IPS-NIHi11 (cell line): ENCODE data around the gene FBXO41.

Experiments used
- DNase-seq: peaks from one replicate; pipeline ENCODE4 v3.0.0; 2012; ENCODE audit warnings: mixed read lengths, low spot score

FBXO41 gene

GRCh38 chr2:73284296-73285158 is at the start of gene FBXO41:
FBXO41 (minus strand) TSS chr2:73284478; CDS start chr2:73269630, 14,848 bp downstream.
- peak; percentile 82 for DNase-seq

- DNase-seq: no peak
These were observed 49.8 kb upstream of the FBXO41 start for GRCh38 chr2:73334045-73334444.

GRCh38 chr2:73333564-73333963 is 49.3 kb upstream of the FBXO41 start:
- DNase-seq: no peak

GRCh38 chr2:73324126-73324725 is 39.9 kb upstream of the FBXO41 start:
- DNase-seq: no peak

DNA sequence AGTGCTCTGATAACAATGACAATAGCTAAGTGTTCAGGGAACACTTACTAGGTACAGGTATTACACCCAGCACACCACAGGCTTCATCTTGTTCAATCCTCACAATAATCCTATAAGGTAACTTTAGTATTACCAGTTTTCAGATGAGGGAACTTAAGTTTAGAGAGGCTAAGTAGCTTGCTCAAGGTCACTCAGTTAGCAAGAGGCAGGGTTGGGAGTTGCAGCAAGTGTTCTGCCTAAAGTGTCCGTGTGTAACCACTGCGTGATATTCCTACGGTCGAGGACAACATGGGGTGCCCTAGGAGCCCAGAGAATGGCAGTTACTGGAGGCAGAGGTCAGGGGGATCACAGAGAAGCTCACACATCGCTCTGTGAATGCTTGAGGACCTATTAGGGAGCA is 39.3 kb upstream of the FBXO41 start:
- DNase-seq: no peak

DNA sequence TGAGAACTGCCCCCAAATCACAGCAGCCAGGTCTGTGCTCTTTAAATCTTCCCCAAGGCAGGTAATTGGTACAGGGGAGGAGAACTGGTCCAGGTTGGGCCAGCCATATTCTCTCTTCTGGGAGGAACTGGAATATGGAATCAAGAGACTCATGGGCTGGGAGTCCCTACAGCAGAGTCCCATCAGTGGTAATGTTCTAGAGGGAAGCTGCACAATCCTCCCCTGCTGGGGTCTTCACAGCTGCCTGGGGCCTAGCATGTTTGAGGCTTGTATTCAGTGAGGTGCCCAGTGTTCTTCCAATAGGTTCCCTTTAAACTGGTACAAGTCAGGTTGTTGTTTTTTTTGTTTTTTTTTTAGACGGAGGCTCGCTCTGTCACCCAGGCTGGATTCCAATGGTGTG is 30.2 kb upstream of the FBXO41 start:
- DNase-seq: no peak

GRCh38 chr2:73307720-73308119 is 23.4 kb upstream of the FBXO41 start:
- no peak for DNase-seq

- DNase-seq: no peak
These were observed 17.4 kb upstream of the FBXO41 start for GRCh38 chr2:73301636-73302035.

- DNase-seq: no peak
These were observed 16.6 kb upstream of the FBXO41 start for GRCh38 chr2:73300926-73301325.

- DNase-seq: no peak
These were observed 13.3 kb upstream of the FBXO41 start for GRCh38 chr2:73297586-73297985.

DNA sequence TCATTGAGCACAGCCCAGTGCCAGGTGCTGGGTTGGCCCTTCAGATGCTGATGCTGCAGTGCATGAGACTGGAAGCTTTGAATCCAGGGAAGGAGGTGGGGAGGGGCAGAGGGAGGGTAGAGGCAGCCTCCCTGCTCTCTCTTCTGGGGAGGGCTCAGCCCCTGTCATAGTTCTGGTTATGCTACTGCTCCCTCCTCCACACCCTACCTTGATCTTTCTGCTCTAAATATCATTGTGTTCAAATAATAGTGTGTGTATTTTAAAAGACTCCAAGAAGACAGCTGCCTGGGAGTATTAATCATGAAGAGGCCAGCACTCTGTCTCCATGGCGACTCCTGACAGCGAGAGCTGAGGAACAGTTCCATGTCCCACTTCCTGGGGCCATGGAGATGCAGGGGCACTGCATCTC is 12.9 kb upstream of the FBXO41 start:
- no peak for DNase-seq

DNA sequence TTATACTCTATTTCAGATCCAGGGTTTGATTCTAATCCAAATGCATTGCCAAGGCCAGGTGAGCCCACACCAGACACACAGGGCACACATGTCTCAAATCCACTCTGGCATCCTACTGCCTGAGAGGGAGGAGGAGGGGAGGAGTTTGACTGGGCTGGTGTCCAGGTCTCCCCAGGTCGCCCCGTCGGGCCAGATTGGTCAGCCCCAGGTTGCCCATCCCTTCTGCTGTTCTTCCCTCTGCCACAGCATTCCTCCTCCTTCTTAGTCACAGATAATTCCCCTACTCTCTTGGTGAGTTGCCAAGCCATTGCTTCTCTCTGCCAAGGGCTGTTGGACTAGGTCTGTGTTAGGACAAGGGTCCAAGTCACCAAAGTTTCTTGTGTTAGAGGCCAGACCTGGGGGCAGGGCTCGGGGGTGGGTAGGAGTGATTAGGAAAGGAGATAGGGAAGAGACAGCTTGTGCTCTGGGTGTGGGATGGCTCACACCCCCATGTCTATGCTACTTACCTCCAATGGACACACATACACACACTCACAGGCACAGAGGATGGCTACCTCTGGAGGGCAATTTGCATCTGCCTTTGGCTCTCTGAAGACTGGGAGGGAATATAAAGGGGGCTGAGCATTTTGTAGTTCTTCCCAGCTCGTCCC is 11.6 kb upstream of the FBXO41 start:
- peak; percentile 39 for DNase-seq

DNA sequence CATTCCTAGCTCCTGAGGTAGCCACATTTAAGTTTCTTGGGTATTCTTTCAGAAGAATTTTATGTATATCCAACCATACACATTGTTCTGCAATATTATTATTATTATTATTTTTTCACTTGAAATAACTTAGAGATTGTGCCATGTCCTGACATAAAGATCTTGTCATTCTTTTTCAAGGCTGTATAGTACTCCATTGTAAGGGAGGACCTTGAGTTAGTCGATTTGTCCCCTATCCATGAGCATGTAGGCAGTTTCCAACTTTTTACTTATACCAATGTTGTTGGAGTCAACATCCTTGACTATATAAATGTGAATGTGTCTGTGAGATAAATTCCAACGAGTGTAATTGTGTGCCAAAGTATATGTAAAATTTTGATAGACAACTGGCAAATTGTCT is 10.0 kb upstream of the FBXO41 start:
- DNase-seq: no peak

GRCh38 chr2:73293534-73294171 is 9.4 kb upstream of the FBXO41 start, which contains the start of gene EGR4:
EGR4 (minus strand) TSS chr2:73293548; CDS start chr2:73293317, 231 bp downstream.
- peak; percentile 98 for DNase-seq

DNA sequence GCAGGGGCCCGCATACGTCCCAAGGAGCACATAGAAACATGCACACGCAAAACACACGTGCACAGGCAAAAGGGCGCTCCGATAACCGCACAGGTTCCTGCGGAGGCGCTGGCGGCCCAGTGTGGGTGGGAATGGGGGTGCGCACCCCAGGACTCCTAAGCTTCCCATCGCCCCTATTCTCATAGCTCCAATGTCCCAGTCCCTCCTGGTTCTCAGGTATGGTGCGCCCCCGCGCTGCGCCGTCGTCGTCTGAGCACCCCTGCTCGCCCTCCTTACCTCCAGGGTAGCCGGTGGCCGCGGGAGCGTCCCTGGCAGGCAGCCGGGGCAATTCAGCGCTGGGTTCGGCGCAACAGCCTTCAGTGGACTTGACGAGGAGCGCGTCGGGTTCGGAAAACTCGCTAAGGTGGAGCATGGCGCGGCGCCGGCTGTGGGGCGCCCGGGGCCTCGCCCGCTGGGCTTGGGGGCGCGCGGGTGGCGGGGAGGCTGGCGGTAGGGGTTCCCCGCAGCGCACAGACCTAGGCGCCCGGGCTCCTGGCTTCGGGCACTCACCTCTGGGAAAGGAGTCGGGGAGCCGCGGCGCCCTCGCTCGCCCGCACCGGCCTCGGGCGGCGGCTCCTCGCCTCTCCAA is 8.7 kb upstream of the FBXO41 start:
- peak; percentile 33 for DNase-seq

DNA sequence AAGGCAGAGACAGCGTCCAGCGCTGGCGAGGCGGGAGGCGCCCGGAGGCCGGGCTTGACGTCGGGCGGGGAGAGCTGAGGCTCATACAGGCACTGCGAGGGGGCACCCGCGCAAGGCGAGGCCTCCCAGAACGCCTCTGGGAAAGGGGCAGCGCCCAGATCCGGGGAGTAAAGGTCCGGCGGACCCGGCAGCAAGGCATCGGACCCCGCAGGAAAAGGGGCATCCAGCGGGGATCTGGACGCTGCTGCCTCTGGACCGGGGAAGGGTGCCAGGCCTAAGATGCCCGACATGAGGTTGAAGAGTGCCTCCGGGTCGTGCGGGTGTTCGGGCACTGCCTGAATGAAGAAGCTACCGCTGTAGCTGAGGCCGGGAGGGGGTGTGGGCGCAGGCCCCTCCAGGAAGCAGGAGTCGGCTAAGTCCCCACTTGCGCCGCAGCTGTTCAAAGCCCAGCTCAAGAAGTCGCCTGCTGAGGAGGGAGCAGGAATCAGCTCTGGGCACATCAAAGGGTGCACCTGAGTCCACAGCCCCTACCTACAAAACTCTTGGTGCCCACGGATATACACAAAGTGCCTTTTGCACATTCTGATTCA is 8.1 kb upstream of the FBXO41 start:
- no peak for DNase-seq

DNA sequence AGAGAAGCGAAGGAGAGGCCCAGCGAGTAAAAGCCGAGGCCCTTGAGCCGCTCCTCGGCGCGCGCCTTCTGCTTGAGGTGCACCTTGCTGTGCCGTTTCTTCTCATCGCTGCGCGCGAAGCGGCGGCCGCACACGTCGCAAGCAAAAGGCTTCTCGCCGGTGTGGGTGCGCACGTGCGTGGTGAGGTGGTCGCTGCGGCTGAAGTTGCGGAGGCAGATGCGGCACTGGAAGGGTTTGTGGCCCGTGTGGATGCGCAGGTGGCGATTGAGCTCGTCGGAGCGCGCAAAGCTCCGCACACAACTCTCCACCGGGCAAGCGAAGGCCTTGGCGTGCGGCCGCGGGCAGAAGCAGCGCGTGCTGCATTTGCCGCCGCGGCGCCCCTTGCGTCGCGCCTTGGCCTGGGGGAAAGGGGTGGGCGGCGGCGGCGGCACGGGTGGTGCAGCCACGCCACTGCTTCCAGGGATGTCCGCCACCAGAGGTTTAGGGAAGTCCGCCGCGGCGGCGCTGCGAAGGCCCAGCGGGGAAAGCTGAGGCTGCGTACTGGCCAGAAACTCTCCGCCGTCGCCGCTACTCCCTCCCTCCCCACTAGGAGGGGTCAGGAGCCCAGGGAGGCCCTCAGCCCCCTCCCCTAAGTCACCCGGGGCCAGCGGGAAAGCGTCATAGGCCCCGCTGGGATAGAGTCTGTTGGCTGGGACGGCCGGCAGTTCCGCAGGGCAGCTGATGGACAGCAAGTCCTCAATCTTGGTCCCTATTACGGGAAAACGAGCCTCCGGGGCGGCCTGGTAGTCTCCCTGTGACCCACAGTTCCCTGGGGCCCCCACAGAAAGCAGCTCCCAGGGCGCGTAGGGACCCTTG is 7.4 kb upstream of the FBXO41 start:
- DNase-seq: peak; percentile 79

DNA sequence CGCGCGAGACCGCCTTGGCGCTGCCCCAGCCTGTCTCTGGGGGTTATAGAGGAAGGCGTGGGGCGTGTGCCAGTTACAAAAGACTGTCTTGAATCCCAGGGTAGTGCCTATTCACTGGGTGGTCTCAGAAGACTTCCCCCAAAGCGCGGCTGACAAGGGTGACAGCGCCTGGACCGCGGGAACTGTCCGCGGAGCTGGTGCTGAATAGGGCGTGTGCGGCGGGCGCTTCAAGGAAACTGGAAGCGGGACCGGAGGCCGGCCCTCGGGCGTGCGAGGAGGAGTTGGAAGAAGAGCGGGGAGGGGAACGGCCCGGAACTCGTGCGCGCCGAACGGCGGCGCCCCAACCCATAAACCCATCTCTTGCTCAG is 6.8 kb upstream of the FBXO41 start:
- DNase-seq: peak; percentile 84

- peak; percentile 51 for DNase-seq
These were observed 6.0 kb upstream of the FBXO41 start for GRCh38 chr2:73290049-73290839.

- no peak for DNase-seq
These were observed 5.0 kb upstream of the FBXO41 start for GRCh38 chr2:73289304-73289703.
